Activated naive CD8-positive, alpha-beta T cell (primary cell): ENCODE results near the gene PDZD8.

Experiments
- H3K27ac Mint-ChIP-seq: one replicate; pipeline ENCODE4 v1.8.0; 2021; ENCODE audit warnings: mixed read lengths
- H3K27me3 Mint-ChIP-seq: one replicate; pipeline ENCODE4 v1.8.0; 2021; ENCODE audit warnings: mixed read lengths
- H3K36me3 Mint-ChIP-seq: one replicate; pipeline ENCODE4 v1.8.0; 2021; ENCODE audit warnings: mixed read lengths
- H3K4me1 Mint-ChIP-seq: one replicate; pipeline ENCODE4 v1.8.0; 2021; ENCODE audit warnings: low read depth, mixed read lengths
- H3K4me3 Mint-ChIP-seq: one replicate; pipeline ENCODE4 v1.8.0; 2021; ENCODE audit warnings: mild to moderate bottlenecking, mixed read lengths
- H3K9me3 Mint-ChIP-seq: one replicate; pipeline ENCODE4 v1.8.0; 2021; ENCODE audit warnings: low read depth, mixed read lengths

PDZD8 gene

GRCh38 chr10:117366741-117367140 is 8.5 kb downstream of the PDZD8 start:
- Mint-ChIP-seq H3K36me3 (peaks cover 4% of the 10 kb centered on the region), H3K27ac (no peak overlapping the region), H3K4me1 (peaks cover 74% of the 10 kb centered on the region), H3K27me3 (no peaks in the 10 kb centered on the region), H3K4me3 (no peak overlapping the region), H3K9me3 (no peaks in the 10 kb centered on the region)

GRCh38 chr10:117365612-117366011 is 9.6 kb downstream of the PDZD8 start:
- no peaks in the 10 kb centered on the region for H3K27me3 Mint-ChIP-seq
- peaks cover 73% of the 10 kb centered on the region for H3K4me1 Mint-ChIP-seq
- no peak overlapping the region for H3K27ac Mint-ChIP-seq
- H3K36me3 Mint-ChIP-seq: peaks cover 4% of the 10 kb centered on the region
- no peak overlapping the region for H3K4me3 Mint-ChIP-seq
- H3K9me3 Mint-ChIP-seq: no peaks in the 10 kb centered on the region

GRCh38 chr10:117364110-117364960 is 10.9 kb downstream of the PDZD8 start:
- no peaks in the 10 kb centered on the region for H3K9me3 Mint-ChIP-seq
- H3K36me3 Mint-ChIP-seq: peaks cover under 1% of the 10 kb centered on the region
- no peak overlapping the region for H3K4me3 Mint-ChIP-seq
- peaks cover 70% of the 10 kb centered on the region for H3K4me1 Mint-ChIP-seq
- no peak overlapping the region for H3K27ac Mint-ChIP-seq
- H3K27me3 Mint-ChIP-seq: no peaks in the 10 kb centered on the region

- Mint-ChIP-seq H3K27me3 (no peaks in the 10 kb centered on the region), H3K4me3 (no peak overlapping the region), H3K4me1 (peaks cover 66% of the 10 kb centered on the region), H3K9me3 (no peaks in the 10 kb centered on the region), H3K36me3 (no peaks in the 10 kb centered on the region), H3K27ac (no peak overlapping the region)
Measured at GRCh38 chr10:117363028-117363427, 12.2 kb downstream of the PDZD8 start.

GRCh38 chr10:117362313-117362712 is 12.9 kb downstream of the PDZD8 start:
- no peaks in the 10 kb centered on the region for H3K9me3 Mint-ChIP-seq
- no peaks in the 10 kb centered on the region for H3K36me3 Mint-ChIP-seq
- no peak overlapping the region for H3K27ac Mint-ChIP-seq
- H3K27me3 Mint-ChIP-seq: no peaks in the 10 kb centered on the region
- H3K4me3 Mint-ChIP-seq: no peak overlapping the region
- peaks cover 62% of the 10 kb centered on the region for H3K4me1 Mint-ChIP-seq

- Mint-ChIP-seq H3K9me3 (no peaks in the 10 kb centered on the region), H3K4me3 (no peak overlapping the region), H3K27ac (peak overlapping the region; percentile 16), H3K4me1 (peaks cover 52% of the 10 kb centered on the region), H3K27me3 (no peaks in the 10 kb centered on the region), H3K36me3 (no peaks in the 10 kb centered on the region)
Measured at GRCh38 chr10:117360994-117361667, 14.1 kb downstream of the PDZD8 start.

GRCh38 chr10:117360016-117360415 is 15.2 kb downstream of the PDZD8 start:
- H3K36me3 Mint-ChIP-seq: no peaks in the 10 kb centered on the region
- H3K4me1 Mint-ChIP-seq: peaks cover 51% of the 10 kb centered on the region
- no peaks in the 10 kb centered on the region for H3K27me3 Mint-ChIP-seq
- no peak overlapping the region for H3K4me3 Mint-ChIP-seq
- H3K9me3 Mint-ChIP-seq: no peaks in the 10 kb centered on the region
- no peak overlapping the region for H3K27ac Mint-ChIP-seq

GRCh38 chr10:117355072-117355471 is 20.2 kb downstream of the PDZD8 start:
- no peaks in the 10 kb centered on the region for H3K9me3 Mint-ChIP-seq
- no peak overlapping the region for H3K4me3 Mint-ChIP-seq
- no peak overlapping the region for H3K27ac Mint-ChIP-seq
- H3K27me3 Mint-ChIP-seq: no peaks in the 10 kb centered on the region
- H3K36me3 Mint-ChIP-seq: no peaks in the 10 kb centered on the region
- H3K4me1 Mint-ChIP-seq: peaks cover 53% of the 10 kb centered on the region

- Mint-ChIP-seq H3K4me3 (peak overlapping the region; percentile 6), H3K27ac (no peak overlapping the region), H3K36me3 (no peaks in the 10 kb centered on the region), H3K4me1 (peaks cover 55% of the 10 kb centered on the region), H3K27me3 (no peaks in the 10 kb centered on the region), H3K9me3 (no peaks in the 10 kb centered on the region)
Measured at GRCh38 chr10:117353684-117354083, 21.6 kb downstream of the PDZD8 start.

- Mint-ChIP-seq H3K27me3 (no peaks in the 10 kb centered on the region), H3K27ac (no peak overlapping the region)
Measured at GRCh38 chr10:117352724-117353123, 22.5 kb downstream of the PDZD8 start.

GRCh38 chr10:117351996-117352395 is 23.2 kb downstream of the PDZD8 start:
- H3K27me3 Mint-ChIP-seq: no peaks in the 10 kb centered on the region
- H3K4me1 Mint-ChIP-seq: peaks cover 60% of the 10 kb centered on the region
- no peaks in the 10 kb centered on the region for H3K36me3 Mint-ChIP-seq
- no peak overlapping the region for H3K4me3 Mint-ChIP-seq
- no peaks in the 10 kb centered on the region for H3K9me3 Mint-ChIP-seq
- H3K27ac Mint-ChIP-seq: no peak overlapping the region

More at GRCh38 chr10:117352724-117353123, 22.5 kb downstream of the PDZD8 start:
- Mint-ChIP-seq H3K9me3 (no peaks in the 10 kb centered on the region), H3K4me1 (peaks cover 53% of the 10 kb centered on the region), H3K4me3 (no peak overlapping the region), H3K36me3 (no peaks in the 10 kb centered on the region)

GRCh38 chr10:117351558-117351957 is 23.7 kb downstream of the PDZD8 start:
- Mint-ChIP-seq H3K4me3 (no peak overlapping the region), H3K27ac (no peak overlapping the region), H3K36me3 (no peaks in the 10 kb centered on the region), H3K27me3 (no peaks in the 10 kb centered on the region), H3K9me3 (no peaks in the 10 kb centered on the region), H3K4me1 (peaks cover 65% of the 10 kb centered on the region)

GRCh38 chr10:117350909-117351308 is 24.3 kb downstream of the PDZD8 start:
- Mint-ChIP-seq H3K4me1 (peaks cover 65% of the 10 kb centered on the region), H3K36me3 (no peaks in the 10 kb centered on the region), H3K27ac (no peak overlapping the region), H3K4me3 (no peak overlapping the region), H3K27me3 (no peaks in the 10 kb centered on the region), H3K9me3 (no peaks in the 10 kb centered on the region)

GRCh38 chr10:117348236-117348635 is 27.0 kb downstream of the PDZD8 start:
- no peaks in the 10 kb centered on the region for H3K27me3 Mint-ChIP-seq
- H3K36me3 Mint-ChIP-seq: no peaks in the 10 kb centered on the region
- H3K4me3 Mint-ChIP-seq: no peak overlapping the region
- H3K4me1 Mint-ChIP-seq: peaks cover 56% of the 10 kb centered on the region
- H3K9me3 Mint-ChIP-seq: no peaks in the 10 kb centered on the region
- no peak overlapping the region for H3K27ac Mint-ChIP-seq

GRCh38 chr10:117346574-117346973 is 28.7 kb downstream of the PDZD8 start:
- peaks cover 55% of the 10 kb centered on the region for H3K4me1 Mint-ChIP-seq
- H3K27me3 Mint-ChIP-seq: no peaks in the 10 kb centered on the region
- H3K4me3 Mint-ChIP-seq: no peak overlapping the region
- H3K36me3 Mint-ChIP-seq: no peaks in the 10 kb centered on the region
- no peak overlapping the region for H3K27ac Mint-ChIP-seq
- no peaks in the 10 kb centered on the region for H3K9me3 Mint-ChIP-seq
